Measurements from ENCODE around the gene MACROD2. TPM values are rescaled to one million over a fixed set of nuclear protein-coding genes. Genes with fewer than 3 reads are reported as not detected.

Gene MACROD2
- total RNA-seq, 1 experiment from 2014 or later: 1.6 TPM

GRCh38 chr20:14992961-14993360 lies 997.6 kb downstream of the MACROD2 start:
- H3K9me3 Mint-ChIP-seq: peaks cover 2 to 8% of the 10 kb centered on the region in 2 experiments; a peak in 3 of 5 replicates
- H3K4ac ChIP-seq (ENCODE audit: low read depth, low read length): no peak overlapping the region

More at GRCh38 chr20:14992961-14993360, 997.6 kb downstream of the MACROD2 start:
- Mint-ChIP-seq H3K27me3 (ENCODE audit: low read depth) (no peaks in the 10 kb centered on the region), H3K27ac (no peak overlapping the region), H3K4me3 (no peak overlapping the region), H3K36me3 (ENCODE audit: insufficient read depth in 1 of 3, low read depth in 3 of 3) (peaks cover 0 to 11% (median 5%) of the 10 kb centered on the region in 3 experiments; a peak in 4 of 7 replicates), H3K4me1 (no peaks in the 10 kb centered on the region)
- Histone ChIP-seq H2AFZ (ENCODE audit: low read length) (no peak overlapping the region), H4K20me1 (ENCODE audit: control insufficient read depth, insufficient read depth, insufficient read length) (no peaks in the 10 kb centered on the region), H3K27me3 (ENCODE audit: insufficient read depth, low read length) (no peaks in the 10 kb centered on the region), H3K4me2 (ENCODE audit: insufficient read depth, insufficient read length, low read length) (no peak overlapping the region), H3K4me1 (ENCODE audit: insufficient read depth, low read length) (no peaks in the 10 kb centered on the region), H3K18ac (ENCODE audit: insufficient read length, low read depth, low read length) (no peak overlapping the region), H3T11ph (ENCODE audit: low read length) (no peak overlapping the region), H2BK15ac (ENCODE audit: low read depth, low read length) (no peak overlapping the region), H2AK5ac (ENCODE audit: insufficient read length, low read length) (no peak overlapping the region), H4K8ac (replicated peaks; ENCODE audit: insufficient read length, low read depth, low read length) (no peak overlapping the region), H3K79me2 (ENCODE audit: insufficient read depth, low read length) (no peaks in the 10 kb centered on the region), H2BK12ac (ENCODE audit: insufficient read length, low read depth, low read length) (no peak overlapping the region), H4K91ac (ENCODE audit: insufficient read length, low read depth, low read length) (no peak overlapping the region), H3K9me3 (ENCODE audit: control insufficient read depth, low read depth, low read length) (no peaks in the 10 kb centered on the region), H2BK20ac (ENCODE audit: low read depth, low read length, poor library complexity, severe bottlenecking) (no peak overlapping the region), H3K14ac (ENCODE audit: insufficient read depth, low read length) (no peak overlapping the region), H3K56ac (ENCODE audit: insufficient read length, low read depth, low read length) (no peak overlapping the region), H3K79me1 (ENCODE audit: insufficient read depth, low read depth, low read length, poor library complexity, severe bottlenecking) (no peaks in the 10 kb centered on the region), H3K27ac (ENCODE audit: insufficient read length, low read depth, low read length) (no peak overlapping the region), H3K23me2 (ENCODE audit: insufficient read length, low read depth, low read length, poor library complexity, severe bottlenecking) (no peaks in the 10 kb centered on the region), H3K9ac (ENCODE audit: extremely low read depth, insufficient read length, low read length) (no peak overlapping the region), H3K23ac (ENCODE audit: insufficient read length, low read depth, low read length) (no peak overlapping the region), H4K5ac (ENCODE audit: insufficient read length, low read depth, low read length) (no peak overlapping the region), H2BK5ac (ENCODE audit: insufficient read length, low read length) (no peak overlapping the region), H2BK120ac (ENCODE audit: low read depth, low read length, poor library complexity, severe bottlenecking) (no peak overlapping the region)
- no peak for TF ChIP-seq CTCF (conservative IDR thresholded peaks at IDR 0.05)
- no peak for DNase-seq
- no CpG with 5 or more reads among the region's 2 CpGs for WGBS (ENCODE audit: extremely low coverage, insufficient read length, low lambda C conversion rate)

All from H9 (cell line).